Mesendoderm (in vitro differentiated cells): ENCODE measurements around the gene EVI5L.

ENCODE experiments used
- DNase-seq: peaks from one replicate; pipeline ENCODE4 v3.0.0; 2013
- H2AK5ac ChIP-seq: 2 replicates; pipeline ENCODE4 v1.6.1; 2013; ENCODE audit warnings: low read length, inconsistent platforms
- H2BK120ac ChIP-seq: 2 replicates; pipeline ENCODE4 v1.6.1; 2013; ENCODE audit warnings: low read depth, mild to moderate bottlenecking, low read length, moderate library complexity, mixed read lengths
- H2BK15ac ChIP-seq: replicated peaks from 2 replicates; pipeline ENCODE4 v1.6.1; 2013; ENCODE audit warnings: low read depth, mild to moderate bottlenecking, moderate library complexity
- H2BK5ac ChIP-seq: 2 replicates; pipeline ENCODE4 v1.6.1; 2013; ENCODE audit warnings: low read length, inconsistent platforms
- H3K18ac ChIP-seq: 2 replicates; pipeline ENCODE4 v1.6.1; 2013; ENCODE audit warnings: mild to moderate bottlenecking, low read length, mixed read lengths
- H3K23ac ChIP-seq: one replicate; pipeline ENCODE4 v1.6.1; 2013; ENCODE audit warnings: low read length
- H3K27ac ChIP-seq: 2 replicates; pipeline ENCODE4 v1.5.1; 2013; ENCODE audit warnings: low read depth, mild to moderate bottlenecking, inconsistent platforms, low read length, moderate library complexity
- H3K27me3 ChIP-seq: 2 replicates; pipeline ENCODE4 v1.6.1; 2013; ENCODE audit warnings: low read length, control low read depth, mild to moderate bottlenecking, inconsistent platforms; ENCODE audit not compliant: insufficient read depth, poor library complexity
- H3K36me3 ChIP-seq: 2 replicates; pipeline ENCODE4 v1.6.1; 2013; ENCODE audit warnings: low read length, inconsistent platforms; ENCODE audit not compliant: control insufficient read depth, insufficient read depth
- H3K4ac ChIP-seq: one replicate; pipeline ENCODE4 v1.6.1; 2013; ENCODE audit warnings: low read depth, mild to moderate bottlenecking, low read length, moderate library complexity
- H3K4me1 ChIP-seq: 2 replicates; pipeline ENCODE4 v1.6.1; 2013; ENCODE audit warnings: low read depth, low read length, inconsistent platforms; ENCODE audit not compliant: control insufficient read depth
- H3K4me2 ChIP-seq: 2 replicates; pipeline ENCODE4 v1.6.1; 2013; ENCODE audit warnings: low read length
- H3K4me3 ChIP-seq: 2 replicates; pipeline ENCODE4 v1.5.1; 2013; ENCODE audit warnings: mild to moderate bottlenecking, low read length
- H3K56ac ChIP-seq: one replicate; pipeline ENCODE4 v1.6.1; 2013; ENCODE audit warnings: low read length
- H3K79me1 ChIP-seq: 2 replicates; pipeline ENCODE4 v1.6.1; 2013; ENCODE audit warnings: low read length, inconsistent platforms
- H3K79me2 ChIP-seq: 2 replicates; pipeline ENCODE4 v1.6.1; 2013; ENCODE audit warnings: mild to moderate bottlenecking, low read length; ENCODE audit not compliant: control insufficient read depth, insufficient read depth
- H3K9ac ChIP-seq: 2 replicates; pipeline ENCODE4 v1.6.1; 2013; ENCODE audit warnings: low read length, inconsistent platforms
- H4K5ac ChIP-seq: one replicate; pipeline ENCODE4 v1.6.1; 2013; ENCODE audit warnings: low read length
- H4K8ac ChIP-seq: one replicate; pipeline ENCODE4 v1.6.1; 2013; ENCODE audit warnings: low read depth, mild to moderate bottlenecking, control low read depth, low read length, moderate library complexity
- WGBS: extraction: QIAGEN DNeasy Blood & Tissue Kit; methylation state at CpG from one replicate; pipeline ENCODE4 v1.1.7; 2013; ENCODE audit warnings: low lambda C conversion rate, missing lambda C conversion rate; ENCODE audit not compliant: insufficient coverage; ENCODE audit errors: extremely low coverage; 5-methylcytosine and 5-hydroxymethylcytosine counted together

EVI5L gene

DNA sequence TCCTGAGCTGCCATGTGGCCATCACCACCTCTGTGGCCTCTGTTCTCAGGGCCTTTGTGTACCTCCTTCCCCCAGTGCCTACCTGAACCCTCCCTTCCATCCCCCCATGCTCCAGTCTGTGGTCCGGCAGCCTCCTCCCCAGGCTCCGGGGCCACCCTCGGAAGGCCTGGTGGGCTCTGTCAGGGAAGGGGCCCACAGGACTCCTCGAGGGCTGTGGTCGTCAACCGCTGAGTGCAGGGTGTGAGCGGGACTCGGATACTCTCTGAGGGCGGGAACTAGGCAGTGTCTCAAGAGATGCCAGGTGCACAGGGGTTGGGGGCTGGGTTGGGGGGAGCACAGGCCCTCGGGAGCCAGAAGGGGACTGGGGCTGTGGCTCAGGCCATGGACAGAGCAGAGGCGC is 77.5 kb downstream of the EVI5L start:
- peaks cover 6% of the 10 kb centered on the region for H3K4me1 ChIP-seq
- no peak overlapping the region for H3K27ac ChIP-seq
- no peaks in the 10 kb centered on the region for H3K27me3 ChIP-seq
- no peak overlapping the region for H3K18ac ChIP-seq
- no CpG with 5 or more reads among the region's 11 CpGs for WGBS
- no peak for DNase-seq
- H3K9ac ChIP-seq: no peak overlapping the region
- peaks cover 2% of the 10 kb centered on the region for H3K36me3 ChIP-seq
- no peak overlapping the region for H3K4me2 ChIP-seq
- no peak overlapping the region for H3K4me3 ChIP-seq
- H2BK5ac ChIP-seq: no peak overlapping the region
- H2AK5ac ChIP-seq: no peak overlapping the region
- H3K79me1 ChIP-seq: peaks cover 16% of the 10 kb centered on the region
- no peak overlapping the region for H2BK120ac ChIP-seq
- H4K8ac ChIP-seq: no peak overlapping the region
- no peak overlapping the region for H2BK15ac ChIP-seq
- no peak overlapping the region for H4K5ac ChIP-seq
- H3K79me2 ChIP-seq: peaks cover 11% of the 10 kb centered on the region
- H3K23ac ChIP-seq: no peak overlapping the region
- no peak overlapping the region for H3K4ac ChIP-seq
- no peak overlapping the region for H3K56ac ChIP-seq

DNA sequence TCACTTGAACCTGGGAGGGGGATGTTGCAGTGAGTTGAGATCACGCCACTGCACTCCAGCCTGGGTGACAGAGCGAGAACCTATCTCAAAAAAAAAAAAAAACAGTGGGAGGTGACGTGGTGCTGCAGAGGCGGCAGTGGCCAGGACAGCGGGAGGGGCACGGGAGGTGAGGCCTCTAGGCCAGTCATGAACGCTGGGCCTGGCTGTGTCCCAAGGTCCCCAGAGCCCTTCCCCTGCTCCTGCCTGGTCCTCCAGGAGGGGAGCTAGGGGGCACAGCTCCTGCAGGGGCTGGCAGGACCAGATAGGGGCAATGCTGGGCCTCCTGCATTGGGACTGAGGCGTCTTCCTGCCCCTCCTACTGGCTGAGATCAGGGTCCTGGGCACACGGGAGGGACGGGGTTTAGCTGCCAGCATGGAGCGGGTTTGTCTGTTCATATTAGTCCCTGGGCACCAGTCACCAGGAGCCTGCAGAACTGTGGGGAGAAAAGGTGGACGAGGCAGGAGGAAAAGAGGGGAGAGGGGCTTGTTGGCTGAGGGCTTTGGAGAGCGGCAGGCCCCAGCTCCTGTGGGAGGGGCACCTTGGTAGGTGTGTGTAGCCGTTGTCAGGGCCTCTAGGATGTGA is 78.2 kb downstream of the EVI5L start:
- Histone ChIP-seq H2BK120ac (no peak overlapping the region), H4K5ac (no peak overlapping the region), H2AK5ac (no peak overlapping the region), H3K4ac (no peak overlapping the region), H3K27ac (no peak overlapping the region), H3K79me1 (peaks cover 16% of the 10 kb centered on the region), H3K56ac (no peak overlapping the region), H4K8ac (no peak overlapping the region), H3K79me2 (peaks cover 11% of the 10 kb centered on the region), H2BK15ac (no peak overlapping the region), H3K36me3 (peaks cover 3% of the 10 kb centered on the region), H3K4me3 (no peak overlapping the region), H3K23ac (no peak overlapping the region), H3K4me2 (no peak overlapping the region), H3K9ac (no peak overlapping the region), H2BK5ac (no peak overlapping the region), H3K4me1 (peaks cover 2% of the 10 kb centered on the region), H3K27me3 (no peaks in the 10 kb centered on the region), H3K18ac (no peak overlapping the region)
- DNase-seq: no peak
- no CpG with 5 or more reads among the region's 14 CpGs for WGBS

DNA sequence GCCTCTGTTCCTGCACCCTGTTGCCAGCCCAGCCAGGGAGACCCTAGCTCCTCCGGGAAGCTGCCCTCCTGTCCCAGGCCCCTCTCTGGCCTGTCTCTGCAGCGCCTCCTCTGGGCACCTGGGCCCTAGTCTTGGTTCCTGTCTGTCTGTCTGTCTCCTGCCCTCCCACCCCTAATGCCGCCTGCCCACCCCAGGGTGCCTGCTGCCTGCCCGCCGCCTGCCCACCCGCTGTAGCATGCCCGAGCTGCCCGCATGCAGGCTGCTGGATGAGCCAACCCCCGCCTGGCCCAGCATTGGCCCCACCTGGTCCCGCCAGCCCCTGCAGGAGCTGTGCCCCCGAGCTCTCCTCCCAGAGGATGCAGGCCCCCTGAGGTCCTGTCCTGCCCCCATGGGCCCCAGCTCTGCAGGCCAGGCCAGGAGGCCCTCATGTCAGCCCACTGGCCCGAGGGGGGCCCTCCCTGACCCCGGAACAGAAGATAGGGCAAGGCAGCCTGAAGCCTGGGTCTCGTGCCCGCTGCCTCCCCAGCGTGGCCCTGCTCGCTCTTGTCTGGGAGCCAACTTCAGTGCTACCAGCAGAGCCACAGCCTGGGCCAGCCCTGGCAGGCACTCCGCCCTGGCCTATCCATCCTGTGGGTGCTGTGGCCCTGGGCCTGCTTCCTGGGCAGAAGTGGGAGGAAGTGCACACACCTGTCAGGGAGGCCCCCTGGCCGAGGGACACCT is 78.9 kb downstream of the EVI5L start:
- H3K79me1 ChIP-seq: peaks cover 16% of the 10 kb centered on the region
- H3K4ac ChIP-seq: no peak overlapping the region
- H4K8ac ChIP-seq: no peak overlapping the region
- H3K27ac ChIP-seq: no peak overlapping the region
- no peak overlapping the region for H2BK5ac ChIP-seq
- peaks cover 3% of the 10 kb centered on the region for H3K36me3 ChIP-seq
- no peak overlapping the region for H3K56ac ChIP-seq
- peaks cover 11% of the 10 kb centered on the region for H3K79me2 ChIP-seq
- H3K18ac ChIP-seq: no peak overlapping the region
- no peak overlapping the region for H3K4me2 ChIP-seq
- no peak overlapping the region for H2AK5ac ChIP-seq
- DNase-seq: no peak
- no peak overlapping the region for H3K4me3 ChIP-seq
- WGBS: no CpG with 5 or more reads among the region's 19 CpGs
- no peak overlapping the region for H4K5ac ChIP-seq
- peaks cover 2% of the 10 kb centered on the region for H3K4me1 ChIP-seq
- no peak overlapping the region for H2BK120ac ChIP-seq
- H3K9ac ChIP-seq: no peak overlapping the region
- H3K23ac ChIP-seq: no peak overlapping the region
- H2BK15ac ChIP-seq: no peak overlapping the region
- H3K27me3 ChIP-seq: no peaks in the 10 kb centered on the region

DNA sequence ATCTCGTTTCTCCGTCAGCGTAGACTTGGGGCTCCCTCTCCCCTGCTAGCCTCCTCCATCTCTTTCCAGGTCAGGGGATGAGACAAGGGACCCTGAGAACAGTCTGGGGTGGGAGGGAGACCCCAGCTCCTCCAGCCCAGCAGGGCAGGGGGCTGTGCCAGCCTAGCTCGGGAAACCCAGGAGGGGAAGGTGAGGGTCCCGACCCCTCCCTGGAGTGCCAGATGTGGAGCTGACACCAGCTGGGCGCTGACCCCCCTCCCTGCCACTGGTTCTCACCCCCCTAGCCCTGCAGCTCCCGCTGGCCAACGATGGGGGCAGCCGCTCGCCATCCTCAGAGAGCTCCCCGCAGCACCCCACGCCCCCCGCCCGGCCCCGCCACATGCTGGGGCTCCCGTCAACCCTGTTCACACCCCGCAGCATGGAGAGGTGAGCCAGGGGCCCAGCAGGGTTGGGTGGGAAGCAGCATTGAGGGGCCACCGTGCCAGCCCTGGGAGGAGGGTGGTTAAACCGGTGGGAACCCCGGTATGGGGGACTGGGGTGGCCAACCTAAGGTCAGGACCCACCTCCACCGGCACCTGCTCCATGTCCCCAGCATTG is 79.6 kb downstream of the EVI5L start:
- no peak overlapping the region for H3K9ac ChIP-seq
- WGBS: no CpG with 5 or more reads among the region's 21 CpGs
- H3K18ac ChIP-seq: no peak overlapping the region
- H3K4me2 ChIP-seq: no peak overlapping the region
- H3K23ac ChIP-seq: no peak overlapping the region
- H3K4me3 ChIP-seq: no peak overlapping the region
- H2AK5ac ChIP-seq: no peak overlapping the region
- DNase-seq: no peak
- no peak overlapping the region for H3K4ac ChIP-seq
- no peak overlapping the region for H2BK15ac ChIP-seq
- H3K56ac ChIP-seq: no peak overlapping the region
- no peaks in the 10 kb centered on the region for H3K27me3 ChIP-seq
- H4K5ac ChIP-seq: no peak overlapping the region
- H2BK5ac ChIP-seq: no peak overlapping the region
- peaks cover 3% of the 10 kb centered on the region for H3K36me3 ChIP-seq
- H3K27ac ChIP-seq: no peak overlapping the region
- H3K79me2 ChIP-seq: peaks cover 7% of the 10 kb centered on the region
- no peak overlapping the region for H2BK120ac ChIP-seq
- H3K79me1 ChIP-seq: peaks cover 12% of the 10 kb centered on the region
- no peak overlapping the region for H4K8ac ChIP-seq
- H3K4me1 ChIP-seq: peaks cover 2% of the 10 kb centered on the region

DNA sequence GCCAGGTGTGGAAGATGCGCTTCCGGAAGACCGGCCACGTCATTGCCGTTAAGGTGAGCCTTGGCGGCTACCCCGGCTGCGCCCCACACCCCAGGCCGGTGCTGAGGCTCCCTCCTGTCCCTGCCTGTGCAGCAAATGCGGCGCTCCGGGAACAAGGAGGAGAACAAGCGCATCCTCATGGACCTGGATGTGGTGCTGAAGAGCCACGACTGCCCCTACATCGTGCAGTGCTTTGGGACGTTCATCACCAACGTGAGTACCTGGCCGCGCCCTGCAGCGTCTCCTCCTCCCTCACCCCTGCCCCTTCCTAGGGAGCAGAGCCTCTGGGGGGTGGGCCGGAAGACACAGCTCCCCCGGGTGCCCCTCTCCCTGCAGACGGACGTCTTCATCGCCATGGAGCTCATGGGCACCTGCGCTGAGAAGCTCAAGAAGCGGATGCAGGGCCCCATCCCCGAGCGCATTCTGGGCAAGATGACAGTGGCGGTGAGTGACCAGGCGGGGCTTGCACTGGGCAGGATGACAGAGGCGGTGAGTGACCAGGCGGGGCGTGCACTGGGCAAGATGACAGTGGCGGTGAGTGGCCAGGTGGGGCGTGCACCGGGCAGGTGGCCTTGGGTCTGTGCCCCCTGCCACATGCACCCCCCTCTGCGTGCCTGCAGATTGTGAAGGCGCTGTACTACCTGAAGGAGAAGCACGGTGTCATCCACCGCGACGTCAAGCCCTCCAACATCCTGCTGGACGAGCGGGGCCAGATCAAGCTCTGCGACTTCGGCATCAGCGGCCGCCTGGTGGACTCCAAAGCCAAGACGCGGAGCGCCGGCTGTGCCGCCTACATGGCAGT is 80.5 kb downstream of the EVI5L start:
- Histone ChIP-seq H2BK120ac (no peak overlapping the region), H3K4ac (no peak overlapping the region), H3K27me3 (peaks cover 2% of the 10 kb centered on the region), H3K4me1 (no peaks in the 10 kb centered on the region), H4K8ac (no peak overlapping the region), H3K23ac (no peak overlapping the region), H3K79me2 (no peaks in the 10 kb centered on the region), H3K4me3 (no peak overlapping the region), H3K56ac (no peak overlapping the region), H4K5ac (no peak overlapping the region), H2BK5ac (no peak overlapping the region), H3K27ac (no peak overlapping the region), H2BK15ac (no peak overlapping the region), H3K4me2 (no peak overlapping the region), H2AK5ac (no peak overlapping the region), H3K79me1 (peaks cover 5% of the 10 kb centered on the region), H3K18ac (no peak overlapping the region), H3K36me3 (peaks cover 3% of the 10 kb centered on the region), H3K9ac (no peak overlapping the region)
- no peak for DNase-seq
- no CpG with 5 or more reads among the region's 54 CpGs for WGBS
